NCI-H128 (cell line): ENCODE results near the gene GPANK1.

ENCODE experiments used
- DNase-seq: peaks from one replicate; lab custom pipeline; 2025; ENCODE audit not compliant: unreplicated experiment; lab: John Stamatoyannopoulos, UW

Gene GPANK1

DNA sequence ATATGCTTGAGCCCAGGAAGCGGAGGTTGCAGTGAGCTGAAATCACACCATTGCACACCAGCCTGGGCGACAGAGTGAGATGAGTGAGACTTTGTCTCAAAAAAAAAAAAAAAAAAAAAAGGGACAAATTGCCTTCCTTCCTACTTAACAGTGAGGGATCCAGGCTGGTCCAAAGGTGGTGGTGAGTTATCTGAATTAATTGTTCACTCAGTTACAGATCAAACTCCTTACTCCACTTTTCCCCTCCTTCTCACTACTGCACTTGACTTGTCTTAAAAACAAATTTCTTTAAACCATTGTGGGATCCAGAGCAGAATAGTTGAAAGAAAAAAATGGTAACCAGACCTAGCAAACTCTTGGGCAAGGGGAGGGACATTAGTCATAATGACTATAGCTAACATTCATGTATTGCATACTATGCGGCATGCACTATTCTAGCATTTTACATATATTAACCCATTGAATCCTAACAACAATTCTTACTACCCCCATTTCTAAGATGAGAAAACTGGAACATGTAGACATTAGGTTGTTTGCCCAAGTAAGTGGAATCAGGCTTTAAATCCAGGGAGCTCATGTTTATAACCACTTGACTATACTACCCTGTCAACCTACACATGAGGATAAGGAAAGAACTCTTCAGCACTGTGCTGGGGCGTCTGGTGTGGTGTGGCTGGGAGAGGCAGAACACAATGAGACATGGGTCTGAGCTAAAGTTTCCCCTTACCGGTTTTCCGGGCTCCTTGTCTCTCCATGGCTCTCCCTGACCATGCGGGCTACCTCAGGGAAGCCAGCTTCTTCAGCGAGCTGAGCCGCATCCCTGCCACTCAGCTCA lies 1.5 kb downstream of the GPANK1 start:
- no peak for DNase-seq

DNA sequence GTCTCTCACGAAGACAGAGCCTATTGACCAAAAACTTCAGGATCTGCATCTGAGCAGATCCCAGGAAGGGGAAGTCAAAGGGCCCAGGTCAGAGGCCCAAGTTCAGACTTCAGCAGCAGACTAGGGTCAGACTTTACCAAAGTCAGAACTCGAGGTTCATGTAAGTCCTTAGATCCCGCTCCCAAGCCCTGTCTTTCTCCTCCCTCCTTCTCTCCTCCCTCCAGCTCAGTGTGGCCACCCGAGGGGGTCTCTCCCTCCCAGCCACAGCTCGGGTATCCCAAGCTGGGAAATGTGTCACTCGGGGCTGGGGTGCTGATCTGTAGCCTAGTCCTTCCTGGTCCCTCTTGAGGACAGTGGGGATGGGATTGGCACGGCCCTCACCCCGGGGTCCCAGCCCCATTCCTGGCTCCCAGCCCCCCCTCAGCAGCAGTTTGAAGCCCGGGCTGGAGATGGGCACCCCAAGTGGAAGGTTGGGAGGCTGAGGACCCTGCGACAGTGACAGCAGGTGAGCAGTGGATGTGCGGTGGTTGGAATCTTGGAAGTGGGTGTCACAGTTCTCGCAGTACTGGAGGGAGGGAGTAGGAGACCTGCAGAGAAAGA lies 2.6 kb downstream of the GPANK1 start:
- DNase-seq: no peak

DNA sequence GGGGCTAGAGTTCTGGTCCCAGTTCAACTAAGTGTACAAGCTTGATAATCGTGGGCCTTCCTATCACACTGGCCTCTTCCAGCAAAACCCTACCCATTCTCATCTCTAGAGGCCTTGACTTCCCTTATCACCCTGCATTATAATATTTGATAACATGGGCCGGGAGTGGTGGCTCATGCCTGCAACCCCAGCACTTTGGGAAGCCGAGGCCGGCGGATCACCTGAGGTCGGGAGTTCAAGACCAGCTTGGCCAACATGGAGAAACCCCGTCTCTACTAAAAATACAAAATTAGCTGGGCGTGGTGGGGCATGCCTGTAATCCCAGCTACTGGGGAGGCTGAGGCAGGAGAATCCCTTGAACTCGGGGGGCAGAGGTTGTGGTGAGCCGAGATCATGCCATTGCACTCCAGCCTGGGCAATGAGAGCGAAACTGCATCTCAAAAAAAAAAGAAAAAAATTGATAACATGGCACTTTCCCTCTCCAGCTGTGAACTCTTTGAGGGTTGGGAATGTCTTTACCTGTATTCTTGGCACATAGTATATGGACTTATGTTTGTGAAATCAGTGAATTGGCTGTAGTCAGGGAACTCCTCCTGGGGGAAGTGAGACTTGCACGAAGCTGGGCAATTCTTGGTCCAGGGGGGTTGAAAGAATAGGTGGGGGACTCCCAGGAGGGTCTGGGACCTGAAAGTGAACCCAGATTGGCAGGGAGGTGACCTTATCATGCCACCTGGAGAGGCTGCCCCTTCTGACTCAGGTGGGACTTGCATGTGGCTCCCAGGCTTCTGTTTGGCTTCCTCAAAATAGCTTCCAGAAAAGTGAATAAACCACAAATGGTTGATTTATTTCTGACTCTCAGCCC lies 3.3 kb downstream of the GPANK1 start:
- no peak for DNase-seq

DNA sequence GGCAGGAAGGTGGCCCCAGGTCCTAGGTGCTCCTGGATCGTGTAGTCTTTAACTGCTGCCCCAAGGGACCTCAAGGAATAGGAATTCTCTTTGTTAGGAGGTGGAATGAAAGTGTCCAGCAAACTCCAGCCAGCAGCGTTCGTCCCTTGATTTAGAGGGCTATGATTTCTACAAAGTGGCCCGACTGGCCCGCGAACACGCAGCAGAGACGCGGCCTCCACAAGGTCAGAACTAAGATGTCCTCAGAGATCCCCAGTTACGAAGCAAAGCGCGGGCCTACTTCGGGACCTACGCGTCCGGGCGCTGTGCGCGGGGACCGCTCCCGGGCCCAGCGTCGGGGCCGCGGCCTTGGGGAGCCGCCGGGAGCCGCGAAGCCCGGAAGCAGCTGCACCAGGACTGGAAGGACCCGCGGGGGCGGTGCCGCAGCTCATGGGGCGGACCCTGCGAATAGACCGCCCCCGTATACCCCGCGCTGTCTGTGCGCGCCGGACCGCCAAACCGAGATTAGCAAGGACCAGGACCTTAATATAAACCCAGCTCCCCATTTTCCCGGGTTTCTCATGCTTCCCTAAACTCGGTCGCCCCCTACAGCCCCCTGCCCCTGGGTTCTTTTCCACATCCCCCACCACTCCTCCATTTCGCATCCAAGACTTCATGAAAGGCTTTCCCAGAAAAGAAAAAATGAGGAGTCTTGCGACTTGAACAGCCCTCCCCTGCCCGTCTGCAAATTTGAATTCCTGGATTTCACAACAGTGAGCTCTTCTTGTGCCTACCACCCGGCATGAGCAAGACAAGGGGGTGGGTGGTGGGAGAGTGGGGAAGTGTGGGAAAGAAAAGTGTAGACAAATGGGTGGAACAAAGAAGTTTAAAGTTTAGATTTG lies 4.2 kb downstream of the GPANK1 start, which contains the start of gene C6orf47:
Gene C6orf47 (minus strand): TSS at position 398 of the 881 bp plus-strand sequence. CDS start 831 bp downstream, outside the sequence.
- peak; percentile 44 for DNase-seq

DNA sequence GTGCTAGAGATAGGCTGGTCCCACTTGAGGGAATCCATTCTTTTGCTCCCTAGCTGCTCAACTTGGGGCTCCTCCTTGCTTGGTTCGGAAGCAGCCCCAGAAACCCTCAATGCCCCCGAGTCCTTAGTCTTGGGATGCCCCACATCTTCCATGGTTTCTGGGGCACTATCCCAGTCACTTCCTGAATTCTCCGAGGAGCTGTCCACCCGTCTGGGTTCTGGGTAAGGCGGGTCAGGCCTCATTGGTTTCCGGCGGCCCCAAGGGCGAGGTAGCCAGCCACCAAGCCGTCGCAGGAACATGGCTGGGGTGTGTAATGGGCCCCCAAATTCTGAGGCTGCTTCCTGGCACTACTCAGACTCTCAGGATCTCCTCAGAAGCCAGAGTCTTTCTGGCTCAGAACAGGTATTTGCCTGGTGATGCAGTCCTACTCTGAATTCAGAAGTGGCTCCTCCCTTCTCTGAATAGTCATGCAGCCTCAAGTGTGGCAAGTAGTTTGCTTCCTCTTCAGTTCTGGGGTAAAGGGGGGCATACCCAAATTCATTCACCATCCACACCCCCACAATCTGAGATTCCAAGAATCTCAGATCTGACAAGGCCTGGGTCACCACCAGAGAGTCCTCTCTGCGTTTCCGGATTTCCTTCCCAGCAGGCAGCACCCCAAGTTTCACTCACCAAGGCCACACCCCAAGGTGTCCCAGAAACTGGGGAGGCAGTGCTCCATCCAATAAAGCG lies 5.0 kb downstream of the GPANK1 start:
- DNase-seq: no peak

DNA sequence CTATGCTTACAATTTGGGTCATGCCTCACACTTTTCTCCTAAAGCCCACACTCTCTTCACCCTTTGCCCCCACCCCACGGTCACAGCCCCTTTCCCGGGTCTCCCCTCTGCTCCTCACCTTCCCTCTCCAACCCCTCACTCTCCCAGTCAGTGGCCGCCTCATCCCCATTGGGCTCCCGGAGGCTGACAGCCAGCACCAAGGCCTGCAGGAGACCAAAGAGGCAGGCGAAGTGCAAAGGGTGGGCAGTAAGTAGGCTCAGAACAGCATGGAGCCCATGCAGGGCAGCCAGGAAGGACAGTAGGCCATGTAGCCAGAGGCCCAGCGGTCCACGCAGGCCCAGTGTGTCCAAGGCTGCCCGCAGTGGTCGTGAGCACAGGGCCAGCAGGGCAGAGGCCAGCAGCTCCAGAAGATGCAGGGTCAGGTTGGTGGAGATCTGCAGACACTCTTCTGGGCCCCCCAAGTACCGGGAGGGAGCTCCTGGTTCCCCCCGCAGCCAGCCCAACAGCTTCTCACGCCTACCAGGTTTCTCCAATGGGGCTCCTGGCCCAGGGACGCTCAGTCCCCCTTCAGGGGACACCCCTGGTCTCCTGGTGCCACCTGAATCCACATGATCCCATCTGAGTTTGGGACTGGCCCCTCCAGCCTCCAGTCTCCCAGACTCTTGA lies 5.7 kb downstream of the GPANK1 start:
- DNase-seq: no peak

DNA sequence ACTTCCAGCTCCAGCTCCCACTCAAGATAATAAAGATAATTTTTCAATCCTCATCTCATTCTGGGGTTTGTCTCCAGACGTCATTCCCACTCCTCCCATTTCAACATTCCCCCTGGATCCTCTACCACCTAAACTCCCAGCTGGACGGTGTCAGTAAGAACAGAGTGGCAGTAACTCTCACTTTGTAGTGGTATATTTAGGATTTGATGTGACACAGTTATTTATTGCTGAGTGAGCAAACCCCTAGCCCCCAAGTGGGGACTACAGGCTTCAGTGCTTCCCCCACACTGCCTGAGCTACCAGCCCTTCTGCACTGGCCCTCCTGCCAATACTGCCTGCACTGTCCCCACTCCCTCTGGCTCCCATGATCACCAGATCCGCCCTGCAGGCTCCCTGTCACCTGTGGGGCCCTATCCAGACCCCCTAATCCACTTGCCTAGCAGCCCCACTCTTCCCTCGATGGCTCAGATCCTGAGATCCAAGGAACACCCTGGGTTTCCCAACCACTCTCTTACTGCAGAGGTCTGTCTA lies 6.6 kb downstream of the GPANK1 start:
- DNase-seq: no peak

DNA sequence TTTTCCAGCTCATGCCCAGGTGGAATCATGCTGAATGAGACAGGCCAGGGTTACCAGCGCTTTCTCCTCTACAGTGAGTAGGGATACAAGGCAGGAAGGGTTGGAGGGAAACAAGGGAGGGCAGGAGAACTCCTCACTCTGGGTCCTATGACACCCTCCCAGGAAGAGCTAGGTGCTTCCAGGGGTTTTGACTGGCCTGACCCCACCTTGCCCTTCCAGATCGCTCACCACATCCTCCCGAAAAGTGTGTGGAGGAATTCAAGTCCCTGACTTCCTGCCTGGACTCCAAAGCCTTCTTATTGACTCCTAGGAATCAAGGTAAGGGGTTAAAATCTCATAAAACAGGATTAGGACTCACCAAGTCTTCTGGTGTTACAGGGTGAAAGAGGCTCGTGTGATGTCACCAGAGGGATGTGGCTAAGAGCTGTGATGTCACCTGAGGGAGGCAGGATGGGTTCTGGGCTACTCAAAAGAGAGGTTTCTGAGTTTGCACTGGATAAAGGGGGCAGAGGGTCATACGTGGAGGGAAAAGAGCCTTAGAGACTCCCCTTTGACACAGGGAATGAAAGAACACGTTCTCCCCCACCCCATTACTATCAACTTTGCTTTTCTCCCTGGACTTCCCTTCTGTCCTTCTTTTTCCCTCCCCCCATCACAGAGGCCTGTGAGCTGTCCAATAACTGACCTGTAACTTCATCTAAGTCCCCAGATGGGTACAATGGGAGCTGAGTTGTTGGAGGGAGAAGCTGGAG lies 7.2 kb downstream of the GPANK1 start:
- no peak for DNase-seq

DNA sequence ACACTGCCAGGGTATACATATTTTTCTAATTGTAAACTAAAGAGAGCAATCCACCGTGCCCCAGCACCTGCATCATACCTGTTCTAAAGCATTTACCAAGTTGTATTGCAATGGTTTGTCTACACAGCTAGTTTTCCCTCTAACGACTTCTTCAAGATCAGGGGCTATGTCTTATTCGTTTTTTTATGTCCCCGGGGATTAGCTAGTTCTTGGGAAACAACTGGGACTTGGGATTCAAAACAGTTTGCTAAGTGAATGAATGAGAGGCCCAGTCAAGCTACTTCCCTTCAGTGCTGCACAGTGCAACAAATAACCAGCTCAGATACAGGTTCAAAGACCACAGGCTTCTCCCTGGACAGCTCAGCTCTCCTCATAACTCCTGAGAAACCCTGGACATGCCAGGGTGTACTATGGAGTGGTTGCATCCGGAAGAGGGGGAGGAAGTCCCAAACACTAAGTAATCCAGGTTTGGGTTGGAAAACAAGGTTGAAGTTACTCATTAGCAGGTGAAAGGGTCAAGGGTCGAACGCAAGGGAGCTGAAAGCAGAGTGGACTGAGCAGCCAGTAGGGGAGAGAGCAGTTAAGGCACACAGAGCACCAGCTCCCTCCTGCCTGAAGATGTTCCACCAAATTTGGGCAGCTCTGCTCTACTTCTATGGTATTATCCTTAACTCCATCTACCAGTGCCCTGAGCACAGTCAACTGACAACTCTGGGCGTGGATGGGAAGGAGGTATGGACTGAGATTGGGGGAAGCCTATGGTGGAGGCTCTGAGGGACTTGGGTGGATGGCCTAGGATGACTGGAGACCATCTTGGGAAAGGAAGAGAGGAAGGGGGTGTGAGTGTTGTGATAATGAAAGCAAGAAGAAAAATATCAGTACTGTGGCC lies 9.2 kb downstream of the GPANK1 start, which contains the start of gene APOM:
Gene APOM (plus strand): TSS at position 546 of the 889 bp plus-strand sequence. CDS start 73 bp downstream, at position 619.
- DNase-seq: no peak

DNA sequence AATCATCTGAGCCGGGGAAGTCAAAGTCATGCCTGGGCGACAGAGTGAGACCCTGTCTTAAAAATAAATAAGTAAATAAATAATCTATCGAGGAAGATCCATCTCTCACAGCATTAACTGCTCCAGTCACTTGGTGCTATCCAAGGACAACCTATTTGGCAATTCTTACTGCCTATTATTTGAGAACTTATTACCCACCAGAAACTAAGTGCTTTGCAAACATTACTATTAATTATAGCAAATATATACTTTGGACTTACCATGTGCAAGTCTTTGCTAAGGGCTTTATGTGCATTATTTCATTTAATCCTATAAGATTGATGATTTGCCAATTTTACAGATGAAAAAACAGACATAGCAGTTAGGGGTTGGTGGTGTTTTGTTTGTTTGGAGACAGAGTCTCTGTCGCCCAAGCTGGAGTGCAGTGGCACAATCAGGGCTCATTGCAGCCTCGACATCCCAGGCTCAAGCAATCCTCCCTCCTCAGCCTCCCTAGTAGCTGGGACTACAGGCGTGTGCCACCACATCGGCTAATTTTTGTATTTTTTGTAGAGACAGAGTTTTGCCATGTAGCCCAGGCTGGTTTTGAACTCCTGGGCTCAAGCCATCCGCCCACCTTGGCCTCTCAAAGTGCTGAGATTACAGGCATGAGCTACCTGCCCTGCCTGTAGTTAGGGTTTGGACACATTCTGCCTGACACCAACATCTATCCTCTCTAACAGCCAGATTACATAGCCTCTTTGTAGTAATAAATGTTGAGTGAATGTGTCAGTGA lies 10.0 kb downstream of the GPANK1 start:
- DNase-seq: no peak

DNA sequence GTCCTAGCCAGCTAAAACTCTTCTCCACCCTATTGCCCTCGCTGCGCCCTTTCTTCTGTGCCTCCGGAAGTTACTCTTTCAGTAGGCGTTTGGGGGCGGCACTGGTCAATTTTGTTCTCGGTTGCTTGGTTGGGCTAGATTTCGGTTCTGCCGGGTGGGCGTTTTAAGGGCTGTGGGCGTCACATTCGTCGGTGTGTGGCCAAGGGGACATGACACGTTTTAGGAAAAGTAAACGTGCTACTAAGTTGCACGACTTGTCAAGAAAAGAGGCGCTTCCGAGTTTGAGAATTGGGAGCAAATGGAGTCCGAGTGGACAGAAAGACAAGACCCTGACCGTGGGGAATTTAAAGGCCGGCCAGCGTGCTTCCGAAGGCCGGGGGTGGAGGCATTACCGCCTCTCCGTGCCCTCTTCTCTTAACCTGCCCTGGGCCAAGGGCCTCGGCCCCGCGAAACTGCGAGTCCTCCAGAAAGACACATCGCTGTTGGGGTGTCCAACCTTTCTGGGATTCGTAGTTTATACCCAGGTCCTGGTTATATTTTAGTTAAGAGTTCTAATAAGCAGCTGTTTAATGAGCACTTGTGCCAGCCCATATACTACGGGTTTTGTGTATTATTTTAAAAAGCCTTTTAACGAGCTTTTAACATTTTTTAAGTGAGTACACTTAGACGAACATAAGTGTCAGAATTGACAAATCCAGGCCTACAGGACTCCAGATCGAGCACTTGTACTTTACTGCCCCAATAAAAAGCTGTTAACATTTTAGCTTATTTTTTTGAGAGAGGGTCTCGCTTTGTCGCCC lies 11.7 kb downstream of the GPANK1 start:
- DNase-seq: peak; percentile 97

DNA sequence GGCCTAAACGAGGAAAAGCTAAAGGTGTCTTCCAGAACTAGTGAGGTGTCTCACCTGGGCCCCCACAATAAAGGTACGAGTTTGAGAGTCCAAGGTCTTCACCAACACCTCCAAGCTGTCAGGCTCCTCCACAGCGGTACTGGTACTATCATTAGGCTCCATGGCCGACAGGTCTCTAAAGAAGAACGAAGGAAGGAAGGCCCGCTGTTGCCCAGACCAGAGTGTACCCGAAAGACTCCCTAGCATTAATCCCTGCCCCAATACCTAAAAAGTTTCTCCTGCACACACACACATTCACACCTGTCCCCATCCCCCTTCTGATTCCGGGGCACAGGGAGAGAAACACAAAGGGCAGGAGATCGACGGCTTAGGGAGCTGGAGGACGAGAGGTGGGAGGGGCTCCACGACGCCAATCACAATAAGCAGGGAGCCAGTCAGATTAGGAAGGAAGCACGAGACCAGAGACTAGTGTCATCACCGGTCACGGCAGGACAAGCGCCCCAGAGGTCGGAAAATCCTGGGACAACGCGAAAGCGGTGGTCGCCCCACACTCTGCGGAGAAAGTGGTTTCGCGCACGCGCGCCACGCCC lies 13.1 kb downstream of the GPANK1 start:
- peak; percentile 27 for DNase-seq

DNA sequence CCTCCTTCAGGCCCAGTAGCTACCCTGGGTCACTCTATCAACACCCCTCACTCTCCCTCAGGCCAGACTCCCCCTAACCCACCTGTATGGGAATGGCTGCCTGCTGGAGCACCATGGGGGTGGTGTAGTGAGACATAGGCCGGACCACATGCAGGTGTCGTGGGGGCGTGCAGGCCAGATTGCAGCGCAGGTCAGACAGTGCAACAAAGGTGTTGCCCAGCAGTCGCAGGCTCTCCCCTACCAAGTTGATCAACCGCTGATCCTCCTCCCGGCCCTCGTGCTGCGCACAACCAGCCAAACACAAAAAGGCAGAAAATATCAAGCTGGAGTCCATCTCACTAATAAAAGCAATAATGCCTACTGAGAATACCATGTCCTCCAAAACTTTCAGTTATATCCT lies 19.5 kb downstream of the GPANK1 start:
- DNase-seq: no peak

DNA sequence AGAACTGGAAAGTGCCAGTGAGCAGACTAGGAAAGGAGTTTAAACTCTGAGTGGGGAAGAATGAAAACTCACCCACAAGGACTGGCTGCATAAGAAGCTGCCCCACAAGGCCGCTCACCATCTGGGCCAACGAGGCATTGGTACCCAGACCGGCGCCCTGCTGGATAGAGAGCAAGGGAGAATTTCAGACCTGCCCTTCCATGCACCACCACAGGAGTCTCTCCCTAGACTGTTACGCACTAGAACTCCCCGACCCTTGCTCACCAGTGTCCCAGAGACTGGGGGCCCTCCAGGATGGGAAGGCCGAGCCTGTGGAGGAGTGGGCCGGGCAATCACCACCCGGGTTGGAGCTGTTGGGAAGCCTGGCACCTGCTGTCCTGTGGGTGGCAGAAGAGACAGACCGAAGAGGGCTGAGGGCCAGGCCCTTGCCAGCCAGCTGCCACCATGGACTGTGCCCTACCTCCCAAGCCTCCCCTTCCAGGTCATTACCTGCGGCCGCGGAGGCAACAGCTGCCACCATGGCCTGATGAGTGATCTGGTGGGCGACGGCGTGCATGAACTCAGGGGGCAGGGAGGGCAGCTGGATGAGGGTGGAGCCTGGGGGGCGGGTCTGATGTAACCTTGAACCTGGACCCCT lies 20.9 kb downstream of the GPANK1 start:
- no peak for DNase-seq
